Measurements from ENCODE around the gene TINCR.

Gene TINCR

GRCh38 chr19:5533257-5533656, 34.5 kb downstream of the TINCR start:
- no peak for DNase-seq (ENCODE audit: extremely low read depth, insufficient read length)
- Histone ChIP-seq H3K36me3 (ENCODE audit: control insufficient read depth, insufficient read depth, low read length) (no peaks in the 10 kb centered on the region), H3K27me3 (replicated peaks; ENCODE audit: control insufficient read depth, insufficient read depth, low read length) (no peaks in the 10 kb centered on the region), H3K4me3 (replicated peaks; ENCODE audit: low read depth, low read length) (no peak overlapping the region)
- TF ChIP-seq CTCF (IDR thresholded peaks at IDR 0.05; ENCODE audit: insufficient read depth, low read length, poor library complexity, severe bottlenecking) = no peak

GRCh38 chr19:5530701-5531100, 37.1 kb downstream of the TINCR start:
- Histone ChIP-seq H3K27me3 (replicated peaks; ENCODE audit: control insufficient read depth, insufficient read depth, low read length) (no peaks in the 10 kb centered on the region), H3K4me3 (replicated peaks; ENCODE audit: low read depth, low read length) (no peak overlapping the region), H3K36me3 (ENCODE audit: control insufficient read depth, insufficient read depth, low read length) (no peaks in the 10 kb centered on the region)
- no peak for DNase-seq (ENCODE audit: extremely low read depth, insufficient read length)
- TF ChIP-seq CTCF (IDR thresholded peaks at IDR 0.05; ENCODE audit: insufficient read depth, low read length, poor library complexity, severe bottlenecking) = no peak

- no peaks in the 10 kb centered on the region for H3K27me3 ChIP-seq (replicated peaks; ENCODE audit: control insufficient read depth, insufficient read depth, low read length)
- TF ChIP-seq CTCF (IDR thresholded peaks at IDR 0.05; ENCODE audit: insufficient read depth, low read length, poor library complexity, severe bottlenecking) = no peak
- no peak overlapping the region for H3K4me3 ChIP-seq (replicated peaks; ENCODE audit: low read depth, low read length)
- no peak for DNase-seq (ENCODE audit: extremely low read depth, insufficient read length)
- H3K36me3 ChIP-seq (ENCODE audit: control insufficient read depth, insufficient read depth, low read length) = no peaks in the 10 kb centered on the region
Measured at GRCh38 chr19:5526691-5527090, 41.1 kb downstream of the TINCR start.

GRCh38 chr19:5524081-5524480, 43.7 kb downstream of the TINCR start:
- no peak for TF ChIP-seq CTCF (IDR thresholded peaks at IDR 0.05; ENCODE audit: insufficient read depth, low read length, poor library complexity, severe bottlenecking)
- no peak for DNase-seq (ENCODE audit: extremely low read depth, insufficient read length)
- H3K4me3 ChIP-seq (replicated peaks; ENCODE audit: low read depth, low read length) = no peak overlapping the region
- no peaks in the 10 kb centered on the region for H3K27me3 ChIP-seq (replicated peaks; ENCODE audit: control insufficient read depth, insufficient read depth, low read length)
- H3K36me3 ChIP-seq (ENCODE audit: control insufficient read depth, insufficient read depth, low read length) = no peaks in the 10 kb centered on the region

GRCh38 chr19:5522106-5522505, 45.6 kb downstream of the TINCR start:
- no peak for DNase-seq (ENCODE audit: extremely low read depth, insufficient read length)
- Histone ChIP-seq H3K36me3 (ENCODE audit: control insufficient read depth, insufficient read depth, low read length) (no peaks in the 10 kb centered on the region), H3K4me3 (replicated peaks; ENCODE audit: low read depth, low read length) (no peak overlapping the region), H3K27me3 (replicated peaks; ENCODE audit: control insufficient read depth, insufficient read depth, low read length) (no peaks in the 10 kb centered on the region)
- no peak for TF ChIP-seq CTCF (IDR thresholded peaks at IDR 0.05; ENCODE audit: insufficient read depth, low read length, poor library complexity, severe bottlenecking)

GRCh38 chr19:5520501-5520900, 47.3 kb downstream of the TINCR start:
- Histone ChIP-seq H3K4me3 (replicated peaks; ENCODE audit: low read depth, low read length) (no peak overlapping the region), H3K27me3 (replicated peaks; ENCODE audit: control insufficient read depth, insufficient read depth, low read length) (no peaks in the 10 kb centered on the region), H3K36me3 (ENCODE audit: control insufficient read depth, insufficient read depth, low read length) (no peaks in the 10 kb centered on the region)
- DNase-seq (ENCODE audit: extremely low read depth, insufficient read length) = no peak
- no peak for TF ChIP-seq CTCF (IDR thresholded peaks at IDR 0.05; ENCODE audit: insufficient read depth, low read length, poor library complexity, severe bottlenecking)

Measured in GM06990 (cell line).